ENCODE data around the gene ADAMTSL4.

Gene ADAMTSL4

DNA sequence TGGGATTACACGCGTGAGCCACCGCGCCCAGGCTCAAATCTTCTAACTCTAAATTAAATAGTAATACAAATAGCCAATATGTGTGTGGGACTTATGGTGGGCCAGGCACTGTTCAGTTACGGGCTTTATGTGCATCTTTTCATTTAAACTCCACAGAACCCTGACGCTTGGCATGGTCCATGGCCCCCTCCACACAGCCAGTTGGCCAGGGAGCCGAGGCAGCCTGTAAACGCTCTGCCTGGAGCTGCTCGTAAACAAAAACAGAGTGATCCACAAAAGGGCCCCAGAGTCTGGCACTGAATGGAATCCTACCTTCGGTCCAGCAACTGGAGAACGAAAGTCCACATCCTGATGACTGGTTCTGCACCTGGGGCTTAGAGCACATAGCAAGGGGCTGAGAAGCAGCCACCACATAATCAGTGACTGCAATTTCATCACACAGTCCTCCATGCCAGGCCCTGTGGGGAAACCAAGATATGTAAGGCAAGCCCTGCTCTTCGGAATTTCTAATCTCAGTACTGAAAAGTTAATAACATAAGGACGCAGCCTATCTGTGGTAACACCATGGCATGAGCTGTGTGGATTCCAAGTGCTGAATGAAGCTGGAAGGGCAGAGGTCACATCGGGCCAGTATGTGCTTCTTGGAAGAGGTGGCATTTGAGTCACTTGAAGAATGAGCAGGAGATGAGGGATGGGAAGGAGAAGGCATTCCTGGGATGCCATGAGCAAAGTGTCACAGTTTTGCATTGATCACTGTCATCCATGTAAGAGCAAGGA lies 13.5 kb upstream of the ADAMTSL4 start:
- TF ChIP-seq, protein P1, sequence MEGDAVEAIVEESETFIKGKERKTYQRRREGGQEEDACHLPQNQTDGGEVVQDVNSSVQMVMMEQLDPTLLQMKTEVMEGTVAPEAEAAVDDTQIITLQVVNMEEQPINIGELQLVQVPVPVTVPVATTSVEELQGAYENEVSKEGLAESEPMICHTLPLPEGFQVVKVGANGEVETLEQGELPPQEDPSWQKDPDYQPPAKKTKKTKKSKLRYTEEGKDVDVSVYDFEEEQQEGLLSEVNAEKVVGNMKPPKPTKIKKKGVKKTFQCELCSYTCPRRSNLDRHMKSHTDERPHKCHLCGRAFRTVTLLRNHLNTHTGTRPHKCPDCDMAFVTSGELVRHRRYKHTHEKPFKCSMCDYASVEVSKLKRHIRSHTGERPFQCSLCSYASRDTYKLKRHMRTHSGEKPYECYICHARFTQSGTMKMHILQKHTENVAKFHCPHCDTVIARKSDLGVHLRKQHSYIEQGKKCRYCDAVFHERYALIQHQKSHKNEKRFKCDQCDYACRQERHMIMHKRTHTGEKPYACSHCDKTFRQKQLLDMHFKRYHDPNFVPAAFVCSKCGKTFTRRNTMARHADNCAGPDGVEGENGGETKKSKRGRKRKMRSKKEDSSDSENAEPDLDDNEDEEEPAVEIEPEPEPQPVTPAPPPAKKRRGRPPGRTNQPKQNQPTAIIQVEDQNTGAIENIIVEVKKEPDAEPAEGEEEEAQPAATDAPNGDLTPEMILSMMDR (conservative IDR thresholded peaks at IDR 0.05): no peak
- H3K27ac ChIP-seq: no peak overlapping the region

DNA sequence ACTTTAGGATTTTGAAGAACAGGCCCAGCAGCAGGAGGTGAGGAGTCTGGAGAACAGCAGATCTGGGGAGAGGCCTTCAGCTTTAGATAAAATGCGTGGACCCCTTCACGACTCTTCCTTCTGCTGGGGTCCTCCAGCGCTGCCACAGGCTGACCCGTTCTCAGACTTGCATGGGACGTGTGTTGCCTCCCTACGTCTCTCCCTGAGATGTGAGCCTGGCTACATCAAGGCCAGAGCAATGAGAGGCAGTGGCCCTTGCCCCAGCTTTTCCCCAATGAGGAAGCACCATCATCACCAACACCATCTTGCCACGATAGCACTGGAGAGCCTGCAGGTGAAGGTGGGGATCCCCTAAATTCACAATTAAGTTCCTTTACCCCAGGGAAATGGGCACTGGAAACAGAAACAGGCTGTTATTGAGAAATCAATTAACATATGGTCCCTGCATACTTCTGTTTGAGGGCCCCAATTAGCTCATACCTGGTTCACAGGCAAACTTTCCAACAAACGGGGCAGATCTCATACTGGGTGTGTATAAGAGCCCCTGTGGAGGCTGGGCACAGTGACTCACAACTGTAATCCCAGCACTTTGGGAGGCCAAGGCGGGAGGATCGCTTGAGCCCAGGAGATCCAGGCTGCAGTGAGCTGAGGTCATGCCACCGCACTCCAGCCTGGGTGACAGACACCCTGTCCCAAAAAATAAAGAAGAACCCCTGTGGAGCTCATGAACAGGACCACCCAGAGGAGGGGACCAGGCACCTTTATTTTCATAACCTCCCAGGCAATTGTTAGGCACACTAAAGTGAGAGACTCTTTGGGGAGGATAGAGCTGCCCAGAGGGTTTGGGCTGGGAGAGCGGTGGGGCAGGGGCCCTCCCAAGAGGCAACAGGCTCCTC lies 12.1 kb upstream of the ADAMTSL4 start:
- TF ChIP-seq, protein P1 (conservative IDR thresholded peaks at IDR 0.05): no peak
- no peak overlapping the region for H3K27ac ChIP-seq

DNA sequence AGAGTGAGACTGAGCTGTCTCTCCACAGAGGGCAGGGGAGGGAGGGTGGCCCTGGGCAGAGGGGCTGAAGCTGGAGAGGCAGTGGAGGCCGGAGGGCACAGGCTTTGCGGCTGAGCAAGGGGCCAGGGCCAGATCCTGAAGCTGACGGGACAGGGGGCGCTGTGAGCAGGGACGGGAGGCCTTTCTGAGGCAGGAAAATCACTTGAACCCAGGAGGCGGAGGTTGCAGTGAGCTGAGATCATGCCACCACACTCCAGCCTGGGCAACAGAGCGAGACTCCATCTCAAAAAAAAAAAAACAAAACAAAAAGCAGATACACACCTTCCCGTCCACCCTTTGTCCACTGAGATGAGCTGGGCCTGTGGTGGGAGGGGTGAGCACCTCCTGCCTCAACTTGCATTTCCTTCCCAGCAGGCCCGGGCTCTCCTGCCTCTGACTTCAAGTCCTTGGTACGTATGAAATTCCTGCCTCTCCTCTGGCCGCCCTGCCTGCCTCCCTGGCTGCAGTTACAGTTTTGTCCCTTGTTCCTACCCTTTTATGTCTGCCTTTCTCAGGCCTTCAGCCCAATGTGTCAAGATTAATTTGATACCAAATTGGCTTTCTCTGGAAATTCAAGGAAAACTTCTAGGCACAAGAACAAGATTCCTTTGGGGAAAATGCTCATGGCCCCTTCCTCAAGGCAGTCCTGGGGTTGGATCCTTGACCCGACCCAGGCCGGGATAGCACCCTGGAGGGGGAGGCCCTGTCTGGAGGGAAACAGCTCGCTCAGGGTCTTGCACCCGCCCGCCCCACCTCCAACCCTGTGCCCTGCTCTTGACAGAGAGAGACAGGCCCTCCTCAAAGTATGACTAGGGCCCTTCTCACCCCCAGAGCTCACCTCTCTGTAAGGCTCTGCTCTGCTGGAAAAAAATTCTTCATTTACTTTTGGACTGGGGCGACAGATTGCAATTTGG lies 11.2 kb upstream of the ADAMTSL4 start:
- H3K27ac ChIP-seq: no peak overlapping the region
- TF ChIP-seq, protein P1 (conservative IDR thresholded peaks at IDR 0.05): no peak

DNA sequence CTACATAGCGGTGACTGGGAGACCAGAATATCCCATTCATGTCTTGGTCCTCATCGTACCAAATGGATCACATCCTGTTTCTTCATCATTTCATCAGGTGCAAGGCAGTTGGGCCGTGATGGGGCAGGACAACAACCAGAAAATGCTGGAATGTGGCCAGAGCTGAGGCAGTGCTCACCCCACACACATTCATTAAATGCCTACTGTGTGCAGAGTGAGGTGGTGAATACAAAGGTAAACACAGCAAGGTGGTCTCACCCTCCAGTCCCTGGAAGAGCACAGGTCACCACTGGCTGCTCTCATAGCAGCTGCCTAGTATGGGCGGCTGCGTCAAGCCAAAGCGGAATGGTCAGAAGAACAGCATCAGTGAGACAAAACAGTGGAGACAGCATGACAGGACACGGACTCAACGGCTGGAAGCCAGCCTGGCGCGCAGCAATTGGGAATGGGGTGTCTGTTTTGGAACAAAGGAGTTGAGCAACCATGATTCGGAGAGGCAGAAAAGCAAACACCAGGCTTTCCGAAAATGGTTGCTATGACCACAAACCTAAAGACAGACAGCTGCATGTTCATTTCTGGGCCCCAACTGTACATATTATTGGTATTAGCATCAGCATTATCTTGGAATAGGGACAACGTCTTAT lies 5.6 kb upstream of the ADAMTSL4 start:
- no peak overlapping the region for H3K27ac ChIP-seq

DNA sequence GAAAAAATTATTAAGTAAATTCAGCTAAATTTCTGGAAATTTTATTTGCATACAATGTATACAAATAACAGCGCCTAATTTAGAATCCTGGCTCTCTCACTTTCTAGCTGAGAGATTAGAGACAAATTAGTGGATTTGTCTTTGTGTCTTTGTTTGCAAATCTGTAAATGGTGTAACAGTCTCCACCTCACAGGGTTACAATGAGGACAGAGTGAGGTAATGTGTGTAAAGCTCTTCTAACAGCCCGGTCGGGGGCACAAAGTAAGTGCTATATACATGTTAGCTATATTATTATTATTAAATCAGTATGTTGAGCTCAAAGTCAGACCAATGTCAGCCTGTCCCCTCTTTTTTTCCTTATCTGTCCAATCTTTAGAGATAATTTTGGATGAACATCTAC lies 5.0 kb upstream of the ADAMTSL4 start:
- TF ChIP-seq, protein P1 (conservative IDR thresholded peaks at IDR 0.05): no peak
- H3K27ac ChIP-seq: no peak overlapping the region

More for the DNA sequence above, 5.6 kb upstream of the ADAMTSL4 start:
- TF ChIP-seq, protein P1 (conservative IDR thresholded peaks at IDR 0.05): no peak

DNA sequence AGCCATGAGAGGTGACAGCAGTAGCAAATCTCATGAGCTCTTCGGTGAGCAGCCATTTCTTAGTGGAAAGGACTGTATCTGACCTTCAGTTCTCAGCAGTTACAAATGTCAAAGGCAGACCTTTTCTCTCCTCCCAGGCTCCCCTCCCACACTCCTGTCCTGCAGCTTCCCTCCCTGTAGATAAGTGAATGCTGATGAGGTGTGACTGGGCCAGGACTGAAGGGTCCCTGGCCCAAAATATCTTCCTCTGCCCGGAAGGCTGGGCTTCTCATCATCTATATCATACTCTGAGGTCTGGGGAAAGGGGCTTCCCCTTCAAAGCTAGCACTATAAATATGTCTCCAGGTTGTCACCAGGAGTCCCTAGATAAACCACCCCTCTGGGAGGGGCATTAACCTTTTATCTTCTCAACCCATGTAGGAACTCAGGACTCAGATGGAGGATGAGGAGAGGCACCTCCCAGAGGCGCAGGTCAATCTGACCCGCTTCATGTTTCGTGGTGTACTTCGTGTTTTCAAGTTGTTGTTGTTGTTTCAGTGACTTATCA lies 3.6 kb upstream of the ADAMTSL4 start:
- TF ChIP-seq, protein P1 (conservative IDR thresholded peaks at IDR 0.05): no peak
- no peak overlapping the region for H3K27ac ChIP-seq

Measured in VCaP (cell line).